NCI-H526 treated with DMSO at 0.1 percent for 48 hours (cell line): Measurements from ENCODE around the gene NLRC5.

Source experiments
- DNase-seq: peaks from one replicate; lab custom pipeline; 2025; lab: John Stamatoyannopoulos, UW

The NLRC5 gene

GRCh38 chr16:56988948-56989945 lies at the start of gene NLRC5:
Gene NLRC5 (plus strand): TSS chr16:56989557. CDS start chr16:57020713, 31,156 bp downstream.
- peak; percentile 56 for DNase-seq

- no peak for DNase-seq
Observed at GRCh38 chr16:56939801-56940200, 49.6 kb upstream of the NLRC5 start.

GRCh38 chr16:56941092-56941491 lies 48.3 kb upstream of the NLRC5 start:
- DNase-seq = no peak

- no peak for DNase-seq
Observed at GRCh38 chr16:56941856-56942331, 47.5 kb upstream of the NLRC5 start.

- DNase-seq = no peak
Observed at GRCh38 chr16:56943761-56944375, 45.5 kb upstream of the NLRC5 start.

- DNase-seq = no peak
Observed at GRCh38 chr16:56944954-56945839, 44.2 kb upstream of the NLRC5 start.

GRCh38 chr16:56945847-56946527 lies 43.4 kb upstream of the NLRC5 start:
- DNase-seq = no peak

GRCh38 chr16:56946767-56947603 lies 42.4 kb upstream of the NLRC5 start:
- no peak for DNase-seq

GRCh38 chr16:56947604-56947995 lies 41.8 kb upstream of the NLRC5 start:
- DNase-seq = no peak

- DNase-seq = no peak
Observed at GRCh38 chr16:56948234-56948633, 41.1 kb upstream of the NLRC5 start.

- DNase-seq = no peak
Observed at GRCh38 chr16:56950051-56950450, 39.3 kb upstream of the NLRC5 start.

- no peak for DNase-seq
Observed at GRCh38 chr16:56950455-56950854, 38.9 kb upstream of the NLRC5 start.

GRCh38 chr16:56950881-56951771 lies 38.2 kb upstream of the NLRC5 start:
- DNase-seq = peak; percentile 5

GRCh38 chr16:56953006-56953405 lies 36.4 kb upstream of the NLRC5 start:
- no peak for DNase-seq

GRCh38 chr16:56956076-56956475 lies 33.3 kb upstream of the NLRC5 start:
- DNase-seq = no peak

- no peak for DNase-seq
Observed at GRCh38 chr16:56956756-56957155, 32.6 kb upstream of the NLRC5 start.

- no peak for DNase-seq
Observed at GRCh38 chr16:56960681-56961281, 28.6 kb upstream of the NLRC5 start.

- no peak for DNase-seq
Observed at GRCh38 chr16:56961386-56961785, 28.0 kb upstream of the NLRC5 start.

GRCh38 chr16:56961851-56962281 lies 27.5 kb upstream of the NLRC5 start, which contains the start of gene CETP:
Gene CETP (plus strand): TSS chr16:56961950. CDS start chr16:56961980, 30 bp downstream.
- no peak for DNase-seq
